ENCODE measurements around the gene CFAP251.

The CFAP251 gene

DNA sequence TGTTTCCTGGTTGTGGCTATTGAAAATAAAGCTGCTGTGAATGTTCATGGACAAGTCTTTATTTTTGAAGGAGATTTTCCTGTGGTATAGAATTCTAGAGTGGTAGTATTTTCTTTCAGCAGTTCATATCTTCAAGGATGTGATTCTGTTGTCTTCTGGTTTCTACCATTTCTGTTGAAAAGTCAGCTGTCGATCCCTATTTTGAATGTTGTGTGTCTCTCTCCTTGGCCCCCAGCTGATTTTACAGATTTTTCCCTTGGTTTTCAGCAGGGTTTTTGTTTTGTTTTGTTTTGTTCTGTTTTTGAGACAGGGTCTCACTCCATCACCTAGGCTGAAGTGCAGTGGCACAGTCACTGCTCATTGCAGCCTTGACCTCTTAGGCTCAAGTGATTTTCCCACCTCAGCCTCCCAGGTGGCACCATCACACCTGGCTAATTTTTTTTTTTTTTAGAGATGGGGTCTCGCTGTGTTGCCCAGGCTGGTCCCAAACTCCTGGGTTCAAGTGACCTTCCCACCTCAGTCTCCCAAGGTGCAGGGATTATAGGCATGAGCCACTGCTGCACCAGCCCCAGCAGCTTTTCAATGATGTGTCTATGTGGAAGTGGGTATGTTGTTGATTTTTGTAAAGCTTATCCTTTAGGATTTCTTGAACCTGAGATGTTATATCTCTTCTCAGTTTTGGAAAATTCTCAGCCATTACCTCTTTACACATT lies 28.1 kb downstream of the CFAP251 start:
- no peak overlapping the region for H3K4me3 ChIP-seq (ENCODE audit: low read depth, low read length)
- no peak for DNase-seq (ENCODE audit: low read depth)
- TF ChIP-seq, protein P1, sequence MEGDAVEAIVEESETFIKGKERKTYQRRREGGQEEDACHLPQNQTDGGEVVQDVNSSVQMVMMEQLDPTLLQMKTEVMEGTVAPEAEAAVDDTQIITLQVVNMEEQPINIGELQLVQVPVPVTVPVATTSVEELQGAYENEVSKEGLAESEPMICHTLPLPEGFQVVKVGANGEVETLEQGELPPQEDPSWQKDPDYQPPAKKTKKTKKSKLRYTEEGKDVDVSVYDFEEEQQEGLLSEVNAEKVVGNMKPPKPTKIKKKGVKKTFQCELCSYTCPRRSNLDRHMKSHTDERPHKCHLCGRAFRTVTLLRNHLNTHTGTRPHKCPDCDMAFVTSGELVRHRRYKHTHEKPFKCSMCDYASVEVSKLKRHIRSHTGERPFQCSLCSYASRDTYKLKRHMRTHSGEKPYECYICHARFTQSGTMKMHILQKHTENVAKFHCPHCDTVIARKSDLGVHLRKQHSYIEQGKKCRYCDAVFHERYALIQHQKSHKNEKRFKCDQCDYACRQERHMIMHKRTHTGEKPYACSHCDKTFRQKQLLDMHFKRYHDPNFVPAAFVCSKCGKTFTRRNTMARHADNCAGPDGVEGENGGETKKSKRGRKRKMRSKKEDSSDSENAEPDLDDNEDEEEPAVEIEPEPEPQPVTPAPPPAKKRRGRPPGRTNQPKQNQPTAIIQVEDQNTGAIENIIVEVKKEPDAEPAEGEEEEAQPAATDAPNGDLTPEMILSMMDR (conservative IDR thresholded peaks at IDR 0.05; ENCODE audit: low read depth, low read length): no peak

DNA sequence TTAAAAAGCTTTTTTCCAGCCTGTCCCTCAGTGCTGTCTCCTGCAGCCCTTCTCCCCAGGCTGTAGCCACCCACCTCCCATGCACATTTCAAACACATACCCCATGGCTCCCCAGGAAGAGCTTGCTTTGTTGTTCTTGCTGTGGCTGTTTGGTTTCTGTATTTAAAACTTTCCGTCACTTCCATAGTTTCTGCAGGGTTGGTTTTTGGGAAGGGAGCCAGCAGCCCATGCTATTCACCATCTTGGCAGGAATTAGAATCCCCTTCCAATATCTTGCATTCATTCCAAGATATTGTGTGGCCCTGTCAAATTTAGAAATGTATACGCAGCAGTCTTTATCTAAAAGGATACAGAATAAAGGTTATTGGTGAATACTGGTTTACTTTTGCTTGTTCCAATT lies 29.6 kb downstream of the CFAP251 start:
- H3K4me3 ChIP-seq (ENCODE audit: low read depth, low read length): no peak overlapping the region
- TF ChIP-seq, protein P1 (conservative IDR thresholded peaks at IDR 0.05; ENCODE audit: low read depth, low read length): no peak
- DNase-seq (ENCODE audit: low read depth): peak; percentile 15

DNA sequence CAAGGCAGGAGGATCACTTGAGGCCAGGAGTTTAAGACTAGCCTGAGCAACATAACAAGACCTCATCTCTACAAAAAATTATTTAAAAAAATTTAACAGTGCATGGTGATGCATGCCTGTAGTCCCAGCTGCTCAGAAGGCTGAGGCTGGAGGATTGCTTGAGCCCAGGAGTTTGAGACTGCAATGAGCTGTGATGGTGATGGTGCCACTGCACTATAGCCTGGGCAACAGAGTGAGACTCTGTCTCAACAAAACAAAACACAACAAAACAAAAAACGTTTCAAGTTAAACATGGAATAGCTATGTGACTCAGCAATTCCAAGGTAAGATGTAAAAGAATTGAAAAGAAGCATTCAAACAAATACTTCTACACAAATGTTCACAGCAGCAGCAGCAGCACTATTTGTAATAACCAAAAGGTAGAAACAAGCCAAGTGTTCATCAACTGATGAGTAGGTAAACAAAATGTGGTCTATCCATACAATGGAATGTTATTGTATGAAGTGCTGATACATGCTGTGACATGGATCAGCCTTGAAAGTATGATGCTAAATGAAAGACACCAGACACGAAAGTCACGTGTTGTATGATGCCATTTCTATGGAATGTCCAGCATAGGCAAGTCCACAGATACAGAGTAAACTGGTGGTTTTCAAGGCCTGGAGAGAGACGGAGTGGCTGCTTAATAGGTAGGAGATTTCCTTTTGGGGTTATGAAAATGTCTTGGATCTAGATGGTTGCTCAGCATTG lies 31.4 kb downstream of the CFAP251 start:
- TF ChIP-seq, protein P1 (conservative IDR thresholded peaks at IDR 0.05; ENCODE audit: low read depth, low read length): no peak
- DNase-seq (ENCODE audit: low read depth): peak; percentile 96
- no peak overlapping the region for H3K4me3 ChIP-seq (ENCODE audit: low read depth, low read length)

DNA sequence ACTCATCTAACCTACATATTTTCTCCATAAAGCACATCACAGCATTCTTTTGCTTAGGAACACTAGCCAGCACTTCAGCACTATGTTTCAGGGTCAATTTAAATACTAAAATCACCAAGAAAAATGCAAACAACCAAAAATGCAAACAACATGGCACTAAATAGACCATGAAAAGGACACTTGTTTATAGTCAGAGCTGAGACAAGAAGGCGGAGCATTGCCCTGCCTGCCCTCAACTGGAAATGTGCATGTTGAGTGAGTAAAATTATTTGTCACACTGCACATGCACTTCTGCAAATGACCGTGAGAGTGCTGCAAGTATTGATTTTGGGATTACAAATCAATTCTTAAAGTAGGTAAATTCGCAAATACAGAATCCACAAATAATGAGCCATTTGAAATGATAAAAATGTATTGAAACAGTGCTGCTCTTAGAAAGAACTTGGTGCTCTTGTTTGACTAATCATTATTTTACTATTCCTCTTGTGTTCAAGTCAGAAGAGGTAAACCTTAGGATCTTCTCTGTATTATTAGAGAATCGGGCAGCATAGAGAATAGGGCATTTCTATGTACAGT lies 34.8 kb downstream of the CFAP251 start:
- no peak for DNase-seq (ENCODE audit: low read depth)
- TF ChIP-seq, protein P1 (conservative IDR thresholded peaks at IDR 0.05; ENCODE audit: low read depth, low read length): no peak
- H3K4me3 ChIP-seq (ENCODE audit: low read depth, low read length): no peak overlapping the region

DNA sequence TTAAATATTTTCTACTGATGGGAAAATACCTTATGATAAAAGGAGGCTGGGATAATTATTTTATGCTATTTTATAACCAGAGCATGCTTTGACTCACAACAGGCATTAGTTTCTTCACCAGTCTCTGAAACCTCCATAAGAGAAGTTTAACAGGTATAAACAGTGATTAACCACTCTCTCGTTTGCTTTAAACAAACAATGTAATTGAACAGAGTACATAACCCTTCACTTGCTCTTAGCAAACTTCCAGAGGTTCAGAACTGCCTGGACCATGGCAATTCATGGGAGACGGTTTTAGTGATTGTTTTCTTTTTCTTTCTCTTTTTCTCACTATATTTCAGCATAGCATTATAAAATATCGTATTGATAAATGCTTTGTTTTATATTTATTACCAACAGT lies 35.3 kb downstream of the CFAP251 start:
- no peak for DNase-seq (ENCODE audit: low read depth)
- TF ChIP-seq, protein P1 (conservative IDR thresholded peaks at IDR 0.05; ENCODE audit: low read depth, low read length): no peak
- no peak overlapping the region for H3K4me3 ChIP-seq (ENCODE audit: low read depth, low read length)

DNA sequence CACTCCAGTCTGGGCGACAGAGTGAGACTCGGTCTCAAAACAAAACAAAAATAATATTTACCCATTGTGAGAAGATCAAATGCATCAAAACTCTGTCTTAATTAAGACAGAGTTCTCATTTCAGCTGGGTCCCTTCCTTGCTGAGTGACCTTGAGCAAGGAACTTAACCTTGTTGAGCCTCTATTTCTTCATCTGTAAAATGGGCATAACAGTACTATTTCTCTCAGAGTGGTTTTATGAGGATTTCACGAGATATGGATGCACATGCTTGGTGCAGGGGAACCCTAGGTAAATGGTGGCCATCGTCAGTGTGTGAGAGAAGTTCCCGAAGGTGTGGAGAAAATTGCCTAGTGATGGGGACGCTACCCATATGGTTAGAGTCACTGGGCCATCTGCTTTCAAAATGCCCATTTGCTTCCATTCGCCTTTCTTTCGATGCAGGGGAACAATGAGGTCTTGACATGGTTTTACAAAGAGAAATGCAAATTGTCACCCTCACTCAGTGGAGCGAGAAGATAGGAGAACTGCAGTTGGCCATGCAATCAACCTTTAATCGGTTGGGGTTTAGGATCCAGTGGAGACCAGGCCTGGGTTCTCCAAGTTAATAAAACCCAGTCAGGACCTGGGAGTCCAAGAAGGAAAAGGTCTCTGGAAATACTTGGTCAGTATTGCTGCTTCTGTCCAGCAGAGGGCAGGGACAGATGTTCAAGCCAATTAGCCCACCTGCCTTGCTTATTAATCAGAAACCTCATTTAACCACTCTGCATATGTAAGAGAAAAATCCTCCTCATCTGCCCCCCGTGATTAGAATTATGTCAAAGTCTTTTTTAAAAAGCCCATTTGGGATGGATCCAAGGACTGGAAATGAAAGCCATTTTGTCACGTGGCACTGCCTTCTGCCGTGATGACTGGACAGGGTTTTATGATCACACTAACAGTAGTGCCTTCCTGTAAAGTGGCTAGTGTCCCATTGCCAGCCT lies 37.2 kb downstream of the CFAP251 start:
- no peak overlapping the region for H3K4me3 ChIP-seq (ENCODE audit: low read depth, low read length)
- peak; percentile 63 for DNase-seq (ENCODE audit: low read depth)
- TF ChIP-seq, protein P1 (conservative IDR thresholded peaks at IDR 0.05; ENCODE audit: low read depth, low read length): peak; percentile 80
